ENCODE results near the gene NVL. TPM values are rescaled to one million over a fixed set of nuclear protein-coding genes. Genes with fewer than 3 reads are reported as not detected.
A peak's percentile ranks its signal among the peaks of the same experiment; 100 is the strongest.
"Not testable (repeated sequence)": the region's sequence is repeated elsewhere in the genome, so short reads cannot be mapped to it uniquely, and the experiment has no call there.

NVL gene
- polyA plus RNA-seq, 4 donors: 30.5 to 44.6 (median 37.5) TPM

DNA sequence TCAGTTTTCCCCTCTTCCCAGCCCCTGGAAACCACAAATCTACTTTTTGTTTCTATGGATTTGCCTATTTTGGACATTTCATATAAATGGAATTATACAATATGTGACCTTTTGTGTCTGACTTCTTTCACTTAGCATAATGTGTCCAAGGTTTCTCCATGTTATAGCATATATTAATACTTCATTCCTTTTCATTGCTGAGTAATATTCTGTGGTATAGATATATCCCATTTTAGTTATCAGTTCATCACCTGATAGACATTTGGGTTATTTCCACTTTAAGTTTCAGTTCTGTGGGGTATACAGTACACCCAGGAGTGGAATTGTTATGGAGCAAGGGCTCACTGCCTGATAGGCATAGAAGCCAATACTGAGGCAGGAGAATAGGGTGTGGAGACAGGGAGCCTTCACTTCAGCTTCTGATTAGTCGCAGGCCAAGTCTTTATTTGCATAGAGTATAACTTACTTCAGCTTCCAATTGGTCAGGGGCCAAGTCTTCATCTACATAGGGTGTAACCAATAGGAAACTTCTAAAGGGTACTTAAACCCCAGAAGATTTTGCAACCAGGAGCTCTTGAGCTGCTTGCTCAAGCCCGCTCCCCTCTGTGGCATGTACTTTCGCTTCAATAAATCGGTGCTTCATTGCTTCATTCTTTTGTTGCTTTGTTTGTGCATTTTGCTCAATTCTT, 8.3 kb upstream of the NVL start:
- no peak for DNase-seq (ENCODE audit: low read depth in 4 of 4, low spot score in 2 of 4)

DNA sequence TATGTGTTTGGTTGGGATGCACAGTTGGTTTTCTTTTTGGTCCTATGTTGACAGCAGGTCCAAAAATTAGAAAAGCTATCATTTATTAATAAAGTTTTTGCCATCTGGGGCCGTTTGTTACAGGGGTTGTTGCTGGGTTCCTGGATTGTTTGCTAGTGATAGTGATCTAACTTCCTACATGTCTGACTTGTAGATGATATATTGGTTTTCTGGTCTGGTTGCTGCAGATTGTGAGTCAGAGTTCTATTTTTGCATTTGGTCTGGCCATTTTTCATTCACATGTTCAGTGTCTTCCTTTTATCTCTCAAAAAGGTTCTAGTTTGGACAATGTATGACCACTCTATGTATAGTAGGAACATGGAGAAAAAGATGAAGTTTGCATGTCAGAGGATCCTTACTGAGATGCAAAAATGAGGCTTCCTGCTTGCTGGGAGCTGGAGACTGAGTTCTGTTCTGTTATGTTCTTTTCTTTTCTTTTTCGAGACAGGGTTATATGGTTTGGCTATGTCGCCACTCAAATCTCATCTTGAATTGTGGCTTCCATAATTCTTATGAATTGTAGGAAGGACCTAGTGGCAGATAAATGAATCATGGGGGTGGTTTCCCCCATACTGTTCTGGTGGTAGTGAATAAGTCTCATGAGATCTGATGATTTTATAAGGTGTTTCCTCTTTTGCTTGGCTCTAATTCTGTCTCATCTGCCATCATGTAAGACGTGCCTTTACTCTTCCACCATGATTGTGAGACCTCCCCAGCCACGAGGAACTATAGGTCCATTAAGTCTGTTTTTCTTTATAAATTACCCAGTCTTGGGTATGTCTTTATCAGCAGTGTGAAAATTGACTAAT, 4.2 kb upstream of the NVL start:
- DNase-seq (ENCODE audit: low read depth in 4 of 4, low spot score in 2 of 4): no peak

DNA sequence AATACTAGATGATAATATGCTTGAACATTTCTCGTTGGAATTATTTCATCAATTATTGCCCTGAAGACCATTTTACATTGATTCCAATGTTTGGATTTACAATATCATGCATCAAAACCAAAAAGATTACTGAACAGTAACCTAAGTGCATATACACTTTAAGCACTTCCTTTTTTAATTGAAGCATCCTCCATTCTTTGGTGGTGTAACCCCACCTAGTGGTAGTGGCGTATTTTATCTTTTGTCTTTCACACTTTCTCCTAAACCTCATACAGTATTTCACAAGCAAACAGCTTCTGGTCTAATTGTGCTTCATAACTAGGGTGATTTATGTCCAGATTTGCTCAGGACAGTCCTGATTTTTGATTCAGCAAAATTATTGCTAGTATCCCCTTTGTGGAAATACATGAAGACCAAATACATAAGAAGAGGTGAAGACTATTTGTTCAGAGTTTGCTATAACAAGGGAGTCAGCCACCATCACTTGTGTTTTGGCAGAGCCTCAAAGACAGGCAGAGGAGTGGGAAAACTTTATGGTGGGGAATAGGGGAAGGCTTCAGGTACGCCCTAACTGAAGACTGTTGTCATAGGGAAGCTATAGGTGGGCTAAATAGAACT, 3.4 kb upstream of the NVL start:
- peak in 1 of 4 donors; percentile 56 for DNase-seq (ENCODE audit: low read depth in 4 of 4, low spot score in 2 of 4)

DNA sequence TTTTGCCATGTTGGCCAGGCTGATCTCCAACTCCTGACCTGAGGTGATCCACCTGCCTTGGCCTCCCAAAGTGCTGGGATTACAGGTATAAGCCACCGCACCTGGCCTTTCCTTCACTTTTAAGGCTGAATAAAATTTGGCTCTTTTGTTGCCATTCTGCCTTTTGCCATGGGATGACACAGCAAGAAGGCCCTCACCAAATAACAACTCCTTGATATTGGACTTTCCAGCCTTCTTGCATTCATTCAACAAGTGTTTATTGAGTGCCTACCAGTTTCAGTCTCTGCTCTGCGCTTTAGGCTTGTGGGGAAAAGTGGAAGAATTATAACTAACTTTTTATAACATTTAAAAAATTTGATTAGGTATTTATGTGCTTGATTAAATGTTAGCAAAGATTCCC, 1.9 kb upstream of the NVL start:
- DNase-seq (ENCODE audit: low read depth in 4 of 4, low spot score in 2 of 4): no peak

DNA sequence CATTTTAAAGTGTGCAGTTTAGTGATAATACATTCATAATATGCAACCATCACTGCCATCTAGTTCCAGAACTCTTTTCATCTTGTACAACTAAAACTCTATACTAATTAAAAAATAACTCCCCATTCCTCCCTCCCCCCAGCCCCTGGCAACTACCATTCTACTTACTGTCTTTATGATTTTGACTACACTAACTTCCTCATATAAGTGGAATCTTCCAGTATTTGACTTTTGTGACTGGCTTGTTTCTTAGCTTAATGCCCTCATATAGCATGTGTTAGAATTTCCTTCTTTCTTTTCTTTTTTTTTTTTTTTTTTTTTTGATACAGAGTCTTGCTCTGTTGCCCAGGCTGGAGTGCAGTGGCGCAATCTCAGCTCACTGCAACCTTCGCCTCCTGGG, 1.4 kb upstream of the NVL start:
- no peak for DNase-seq (ENCODE audit: low read depth in 4 of 4, low spot score in 2 of 4)

DNA sequence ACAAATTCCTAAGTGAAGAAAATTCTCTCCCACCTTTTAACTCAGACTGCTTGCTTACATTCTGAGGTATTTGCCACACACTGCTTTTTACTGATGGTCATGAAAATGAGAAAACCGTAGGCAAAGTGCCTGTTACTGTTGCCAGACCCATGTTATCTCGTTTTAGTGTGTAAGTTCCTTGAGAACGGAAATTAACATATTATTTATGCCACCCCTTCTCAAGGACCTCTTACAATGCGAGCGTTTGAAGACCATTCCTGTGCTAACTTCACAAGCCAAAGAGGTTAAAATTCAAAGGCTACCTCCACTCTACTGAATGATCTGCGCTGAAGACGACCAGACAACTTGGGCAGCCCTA, 509 bp downstream of the NVL start:
- no peak for DNase-seq (ENCODE audit: low read depth in 4 of 4, low spot score in 2 of 4)

DNA sequence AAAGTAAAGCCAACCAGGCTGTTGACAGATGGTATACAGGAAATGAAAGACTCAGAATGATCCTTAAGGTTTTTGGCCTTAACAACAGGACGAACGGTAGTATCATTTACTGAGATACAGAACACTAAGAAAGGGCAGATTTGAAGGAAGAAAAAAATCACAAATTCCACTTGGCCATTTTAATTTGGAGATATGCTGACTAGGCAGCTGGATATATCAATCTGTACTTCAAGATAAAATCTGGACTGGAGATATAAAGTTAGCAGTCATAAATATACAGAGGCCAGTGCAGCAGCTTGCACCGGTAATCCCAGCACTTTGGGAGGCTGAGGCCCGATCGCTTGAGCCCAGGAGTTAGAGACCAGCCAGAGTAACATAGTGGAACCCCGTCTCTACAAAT, 1.3 kb downstream of the NVL start:
- DNase-seq (ENCODE audit: low read depth in 4 of 4, low spot score in 2 of 4): no peak

DNA sequence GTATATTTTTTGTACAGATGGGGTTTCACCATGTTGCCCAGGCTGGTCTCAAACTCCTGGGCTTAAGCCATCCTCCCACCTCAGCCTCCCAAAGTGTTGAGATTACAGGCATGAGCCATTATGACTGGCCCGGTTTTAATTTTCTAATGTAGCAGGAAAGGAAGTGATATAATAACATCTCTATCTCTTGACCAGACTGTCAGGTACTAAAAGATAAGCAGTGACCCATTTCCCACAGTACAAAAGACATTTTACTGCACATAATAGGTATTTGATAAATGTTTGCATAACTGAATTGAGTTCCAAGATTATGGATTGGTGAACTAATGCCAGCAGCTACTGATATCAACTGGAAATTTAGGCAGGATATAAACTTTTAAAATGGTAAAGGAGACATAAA, 4.0 kb downstream of the NVL start:
- no peak for DNase-seq (ENCODE audit: low read depth in 4 of 4, low spot score in 2 of 4)

DNA sequence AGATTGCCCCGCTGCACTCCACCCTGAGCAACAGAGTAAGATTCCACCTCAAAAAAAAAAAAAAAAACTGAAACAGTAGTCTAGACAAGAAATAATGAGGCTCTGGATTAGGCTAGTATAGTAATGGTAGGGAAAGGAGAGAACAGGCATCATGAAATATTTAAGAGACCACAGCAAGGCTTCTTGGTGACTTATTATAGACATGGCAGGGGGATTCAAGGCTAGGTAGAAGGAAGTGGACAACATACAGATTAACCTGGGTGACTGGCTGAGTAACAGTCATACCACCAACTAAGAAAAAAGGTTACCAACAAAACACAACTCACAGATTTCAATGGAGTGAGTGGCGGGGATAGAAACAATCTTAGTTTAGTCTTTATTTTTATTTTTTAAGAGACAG, 8.3 kb downstream of the NVL start:
- no peak for DNase-seq (ENCODE audit: low read depth in 4 of 4, low spot score in 2 of 4)

DNA sequence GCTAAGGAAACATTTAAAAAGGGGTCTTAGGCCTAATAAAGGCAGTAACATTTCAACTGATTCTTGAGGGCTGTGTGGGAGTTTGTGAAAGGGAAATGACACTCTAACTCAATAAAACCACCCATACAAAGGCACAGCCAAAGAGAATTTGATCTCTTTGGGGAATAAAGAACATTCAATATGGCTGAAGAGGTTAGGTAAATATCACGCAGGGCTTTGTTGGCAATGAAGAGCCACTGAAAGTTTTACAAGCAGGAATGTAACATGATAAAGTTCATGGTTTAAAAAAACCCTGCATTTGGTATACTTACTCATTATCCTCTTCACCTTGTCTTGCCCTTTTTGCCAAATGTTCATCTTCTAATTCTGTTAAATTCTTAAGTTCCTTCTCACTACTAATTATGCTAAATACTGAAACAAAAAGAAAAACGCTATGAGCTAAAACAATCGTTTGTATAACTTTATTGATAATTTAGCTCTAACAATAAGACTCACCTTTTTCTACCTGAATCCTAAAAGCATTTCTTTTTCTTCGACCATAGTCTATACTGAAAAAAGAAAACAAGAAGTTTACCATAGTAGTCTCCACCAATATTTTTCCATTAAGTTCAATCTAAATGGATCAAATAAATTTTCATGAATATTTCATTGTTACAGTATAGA, 12.5 kb downstream of the NVL start:
- DNase-seq (ENCODE audit: low read depth in 4 of 4, low spot score in 2 of 4): no peak

DNA sequence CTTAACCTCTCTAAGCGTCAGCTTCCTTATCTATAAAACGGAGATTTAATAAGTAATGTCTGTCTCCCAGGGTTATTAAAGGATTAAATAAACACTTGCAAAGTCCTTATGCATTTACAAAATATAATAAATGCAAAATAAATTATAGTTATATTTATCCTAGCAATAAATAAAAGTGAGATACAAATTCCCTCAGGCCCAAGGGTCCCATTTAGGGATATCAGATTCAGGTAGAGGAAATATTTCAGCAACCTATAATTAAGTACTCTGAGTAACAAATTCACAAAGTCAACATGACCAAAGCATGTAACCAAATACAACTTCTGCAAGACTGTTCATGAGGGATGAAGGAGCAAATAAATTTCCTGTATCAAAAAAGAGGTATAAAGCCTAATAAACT, 17.9 kb downstream of the NVL start:
- DNase-seq (ENCODE audit: low read depth in 4 of 4, low spot score in 2 of 4): no peak

DNA sequence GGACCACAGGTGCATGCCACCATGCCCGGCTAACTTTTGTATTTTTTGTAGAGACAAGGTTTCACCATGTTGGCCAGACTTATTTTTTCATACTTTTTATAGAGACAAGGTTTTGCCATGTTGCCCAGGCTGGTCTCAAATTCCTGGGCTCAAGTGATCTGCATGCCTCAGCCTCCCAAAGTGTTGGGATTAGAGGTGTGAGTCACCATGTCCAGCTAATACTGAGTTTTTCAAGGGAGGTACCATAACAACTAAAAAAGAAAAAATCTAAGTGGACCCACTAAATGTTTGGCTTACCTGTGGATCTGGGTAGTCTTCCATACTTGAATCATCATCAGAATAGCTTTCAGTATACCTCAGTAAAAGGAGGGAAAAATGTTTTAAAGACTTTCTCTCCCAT, 18.5 kb downstream of the NVL start:
- DNase-seq (ENCODE audit: low read depth in 4 of 4, low spot score in 2 of 4): not testable (repeated sequence)

DNA sequence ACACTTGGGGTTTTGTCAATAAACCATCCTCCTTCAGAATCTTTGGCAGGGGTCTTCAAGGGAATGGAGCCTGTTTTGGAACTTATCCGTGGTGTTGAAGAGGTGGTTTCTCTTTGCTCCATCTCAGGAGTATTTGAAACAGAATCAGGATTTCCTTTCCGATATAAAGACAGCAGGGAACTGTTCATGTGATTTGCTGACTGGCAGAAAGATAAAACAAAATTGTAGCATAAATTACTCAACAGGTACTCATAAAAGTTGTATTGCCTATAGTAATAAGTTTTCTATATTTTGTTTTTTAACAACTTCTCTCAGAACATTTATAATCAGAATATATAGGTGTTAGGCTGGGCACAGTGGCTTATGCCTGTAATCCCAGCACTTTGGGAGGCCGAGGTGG, 21.9 kb downstream of the NVL start:
- DNase-seq (ENCODE audit: low read depth in 4 of 4, low spot score in 2 of 4): no peak

DNA sequence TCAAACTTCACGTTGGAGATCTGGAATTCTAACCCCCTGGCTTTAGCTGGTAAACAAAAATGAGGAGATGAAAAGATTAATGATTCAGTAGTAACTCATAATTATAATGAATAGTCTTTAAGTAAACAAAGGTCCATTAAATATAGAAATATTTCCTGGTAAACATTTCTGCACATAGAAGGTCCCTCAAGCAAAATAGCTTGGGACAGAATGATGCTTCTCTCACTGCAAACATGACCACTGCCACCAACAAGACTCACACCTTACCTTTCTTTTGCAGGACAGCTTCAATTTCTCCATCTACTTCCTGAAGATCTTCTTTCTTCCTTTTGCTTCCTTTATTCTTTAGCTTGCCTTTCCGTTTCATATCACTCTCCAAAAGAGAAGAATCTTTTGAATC, 25.2 kb downstream of the NVL start:
- no peak for DNase-seq (ENCODE audit: low read depth in 4 of 4, low spot score in 2 of 4)

DNA sequence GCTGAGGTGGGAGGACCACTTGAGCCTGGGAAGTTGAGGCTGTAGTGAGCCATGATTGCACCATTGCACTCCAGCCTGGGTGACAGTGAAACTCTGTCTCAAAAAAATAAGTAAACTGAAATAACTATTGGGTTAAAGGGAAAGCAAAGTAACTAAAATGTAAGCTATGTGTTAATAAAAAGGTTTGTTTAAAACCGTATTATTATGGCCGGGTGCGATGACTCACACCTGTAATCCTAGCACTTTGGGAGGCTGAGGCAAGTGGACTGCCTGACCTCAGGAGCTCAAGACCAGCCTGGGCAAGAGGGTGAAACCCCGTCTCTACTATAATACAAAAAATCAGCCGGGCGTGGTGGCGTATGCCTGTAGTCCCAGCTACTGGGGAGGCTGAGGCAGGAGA, 27.0 kb downstream of the NVL start:
- no peak for DNase-seq (ENCODE audit: low read depth in 4 of 4, low spot score in 2 of 4)

DNA sequence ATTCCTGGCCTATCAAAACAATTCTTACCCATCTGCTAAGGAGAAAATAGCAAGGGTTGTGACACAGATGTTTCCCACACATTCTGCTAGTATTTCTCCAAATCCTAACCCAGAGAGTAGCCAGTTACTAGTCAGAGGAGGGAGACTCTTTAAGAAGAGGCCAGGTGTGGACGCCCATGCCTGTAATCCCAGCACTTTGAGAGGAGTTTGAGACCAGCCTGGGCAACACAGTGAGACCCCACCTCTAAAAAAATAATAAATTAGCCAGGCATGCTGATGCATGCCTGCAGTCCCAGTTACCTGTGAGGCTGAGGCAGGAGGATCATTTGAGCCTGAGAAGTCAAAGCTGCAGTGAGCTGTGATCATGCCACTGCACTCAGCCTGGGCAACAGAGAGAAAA, 28.6 kb downstream of the NVL start:
- no peak for DNase-seq (ENCODE audit: low read depth in 4 of 4, low spot score in 2 of 4)

DNA sequence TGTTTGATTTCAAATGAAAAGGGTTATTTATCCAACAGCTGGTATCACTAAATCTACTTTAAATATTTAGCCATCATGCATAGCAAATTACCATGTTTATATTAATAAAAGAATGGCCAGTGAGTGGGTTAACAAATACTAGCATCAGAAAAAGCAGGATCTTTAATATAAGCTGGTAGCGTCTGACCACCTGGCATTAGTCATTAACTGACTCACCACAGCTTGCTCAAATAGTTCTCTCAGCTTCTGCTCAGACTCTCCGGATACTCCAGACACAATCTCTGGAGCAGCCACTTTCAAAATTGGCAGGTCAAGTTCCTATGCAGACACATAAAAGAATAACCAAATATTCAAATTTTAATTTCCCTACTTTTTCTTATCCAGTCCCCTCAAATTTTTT, 29.6 kb downstream of the NVL start:
- no peak for DNase-seq (ENCODE audit: low read depth in 4 of 4, low spot score in 2 of 4)

DNA sequence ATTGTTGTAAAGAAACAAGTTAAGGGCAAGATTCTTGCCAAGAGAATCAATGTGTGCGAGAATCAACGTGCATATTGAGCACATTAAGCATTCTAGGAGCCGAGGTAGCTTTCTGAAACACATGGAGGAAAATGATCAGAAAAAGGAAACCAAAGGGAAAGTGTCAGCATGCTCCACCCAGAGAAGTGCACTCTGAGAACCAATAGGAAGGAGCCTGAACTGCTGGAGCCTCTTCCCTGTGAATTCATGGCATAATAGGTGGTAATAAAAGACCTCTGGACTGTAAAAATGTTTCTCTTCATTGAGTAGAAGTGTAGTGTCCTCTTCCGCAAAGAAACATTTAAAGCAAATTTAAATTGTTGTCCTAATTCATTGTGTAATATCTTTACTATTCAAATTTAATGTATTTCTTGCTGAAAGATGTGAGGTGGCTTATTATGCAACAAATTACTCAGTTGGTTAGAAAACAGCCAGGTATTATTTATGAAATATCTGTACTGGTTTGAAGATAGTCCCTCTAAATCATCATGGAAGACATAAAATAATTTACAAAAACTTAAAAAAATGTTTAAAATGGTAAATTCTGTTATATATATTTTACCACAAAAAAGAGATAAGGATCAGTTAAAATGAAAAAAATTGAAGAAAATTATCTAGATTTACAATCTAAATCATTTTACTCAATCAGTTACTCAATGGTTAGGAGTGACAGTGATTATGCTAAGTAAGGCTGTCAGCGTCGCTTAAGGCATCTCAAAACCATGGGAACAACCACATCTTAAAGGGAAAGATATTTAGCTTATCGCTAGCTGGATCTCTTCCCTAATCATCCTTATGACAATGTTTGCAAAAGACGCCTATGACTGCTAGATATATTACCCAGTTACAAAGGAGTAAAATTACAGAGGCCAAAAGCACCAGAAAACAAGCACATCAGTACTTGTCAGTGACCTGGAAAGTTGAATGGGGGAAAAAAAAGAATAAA, 31.3 kb downstream of the NVL start:
- DNase-seq (ENCODE audit: low read depth in 4 of 4, low spot score in 2 of 4): no peak

DNA sequence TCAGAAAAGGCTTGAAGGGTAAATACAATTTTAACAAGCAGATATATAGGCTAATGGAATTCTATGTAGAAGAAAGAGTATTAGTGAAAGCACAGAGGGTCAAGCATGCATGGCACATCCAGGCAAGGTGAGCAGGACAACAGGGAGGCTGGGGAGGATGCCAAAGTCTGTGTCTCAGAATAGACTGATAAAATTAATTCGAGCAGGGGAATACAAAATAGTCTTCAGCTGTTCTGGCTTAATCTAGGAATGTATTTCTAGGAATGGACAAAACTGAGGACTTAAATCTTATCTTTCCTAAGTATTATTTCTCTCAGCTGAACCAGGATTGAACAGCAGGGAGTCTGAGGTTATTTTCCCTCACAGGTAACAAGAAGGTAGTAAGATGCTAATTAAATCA, 35.2 kb downstream of the NVL start:
- DNase-seq (ENCODE audit: low read depth in 4 of 4, low spot score in 2 of 4): no peak

DNA sequence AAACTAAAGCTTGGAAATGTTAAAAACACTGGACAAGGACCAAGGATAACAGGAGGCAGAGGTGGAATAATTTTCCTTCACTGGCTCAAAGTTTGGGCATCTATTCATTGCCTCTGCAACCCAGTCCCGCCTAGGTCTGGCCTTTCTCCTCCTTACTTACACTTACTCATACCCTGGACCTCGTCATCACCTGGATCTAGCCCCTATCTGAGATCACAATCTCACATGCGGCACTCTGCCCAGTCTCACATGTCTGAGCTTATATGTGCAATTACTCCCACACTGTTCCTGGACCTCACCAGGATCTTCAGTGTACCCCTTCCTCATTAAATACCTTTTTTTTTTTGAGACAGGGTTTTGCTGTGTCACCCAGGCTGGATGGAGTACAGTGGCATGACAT, 37.6 kb downstream of the NVL start:
- DNase-seq (ENCODE audit: low read depth in 4 of 4, low spot score in 2 of 4): no peak

All from left renal cortex interstitium (tissue), 4 donors.